Kidney glomerular epithelial cell (primary cell): ENCODE results near the gene SERAC1.
"Not testable (repeated sequence)": the region's sequence is repeated elsewhere in the genome, so short reads cannot be mapped to it uniquely, and the experiment has no call there.

Experiments
- DNase-seq: peaks from one replicate; lab custom pipeline; 2025; lab: John Stamatoyannopoulos, UW

Gene SERAC1

GRCh38 chr6:158174024-158174423 is 6.0 kb upstream of the SERAC1 start:
- DNase-seq = no peak

GRCh38 chr6:158172001-158172400 is 3.9 kb upstream of the SERAC1 start:
- peak; percentile 67 for DNase-seq

GRCh38 chr6:158170656-158171081 is 2.6 kb upstream of the SERAC1 start:
- DNase-seq = peak; percentile 83

- DNase-seq = not testable (repeated sequence)
Measured at GRCh38 chr6:158169634-158170033, 1.6 kb upstream of the SERAC1 start.

GRCh38 chr6:158165919-158166416 is 2.1 kb downstream of the SERAC1 start:
- DNase-seq = no peak

- DNase-seq = no peak
Measured at GRCh38 chr6:158164579-158165170, 3.4 kb downstream of the SERAC1 start.

GRCh38 chr6:158161566-158162254 is 6.4 kb downstream of the SERAC1 start:
- no peak for DNase-seq

GRCh38 chr6:158160932-158161539 is 7.0 kb downstream of the SERAC1 start:
- no peak for DNase-seq

- no peak for DNase-seq
Measured at GRCh38 chr6:158158748-158159147, 9.3 kb downstream of the SERAC1 start.

GRCh38 chr6:158158123-158158522 is 9.9 kb downstream of the SERAC1 start:
- DNase-seq = no peak

- no peak for DNase-seq
Measured at GRCh38 chr6:158157064-158157764, 10.8 kb downstream of the SERAC1 start.

GRCh38 chr6:158154816-158155215 is 13.2 kb downstream of the SERAC1 start:
- no peak for DNase-seq

- DNase-seq = no peak
Measured at GRCh38 chr6:158153576-158153975, 14.5 kb downstream of the SERAC1 start.

GRCh38 chr6:158152659-158153058 is 15.4 kb downstream of the SERAC1 start:
- DNase-seq = no peak

- not testable (repeated sequence) for DNase-seq
Measured at GRCh38 chr6:158152025-158152424, 16.0 kb downstream of the SERAC1 start.

GRCh38 chr6:158150701-158151100 is 17.4 kb downstream of the SERAC1 start:
- DNase-seq = peak; percentile 24

GRCh38 chr6:158149641-158150040 is 18.4 kb downstream of the SERAC1 start:
- no peak for DNase-seq

GRCh38 chr6:158143700-158144099 is 24.4 kb downstream of the SERAC1 start:
- no peak for DNase-seq

- DNase-seq = peak; percentile 33
Measured at GRCh38 chr6:158142789-158143188, 25.3 kb downstream of the SERAC1 start.

- DNase-seq = no peak
Measured at GRCh38 chr6:158131926-158132325, 36.1 kb downstream of the SERAC1 start.

GRCh38 chr6:158125271-158125670 is 42.8 kb downstream of the SERAC1 start:
- DNase-seq = no peak

GRCh38 chr6:158124288-158124687 is 43.8 kb downstream of the SERAC1 start:
- DNase-seq = no peak

- DNase-seq = no peak
Measured at GRCh38 chr6:158122048-158122447, 46.0 kb downstream of the SERAC1 start.
